Muscle of leg (tissue), 11 donors: Measurements from ENCODE around the gene H2AZ1. TPM values are rescaled to one million over a fixed set of nuclear protein-coding genes. Genes with fewer than 3 reads are reported as not detected.
"Not testable (repeated sequence)": the region's sequence is repeated elsewhere in the genome, so short reads cannot be mapped to it uniquely, and the experiment has no call there.

Experiments used
- DNase-seq: peaks from one replicate; pipeline ENCODE4 v3.0.0; 2013
- H3K27ac ChIP-seq: one replicate; pipeline ENCODE4 v1.5.1; 2013; ENCODE audit warnings: mild to moderate bottlenecking, low read length, control low read depth
- H3K27me3 ChIP-seq: one replicate; pipeline ENCODE4 v1.6.1; 2013; ENCODE audit warnings: low read length; ENCODE audit not compliant: control insufficient read depth, insufficient read depth
- H3K36me3 ChIP-seq: one replicate; pipeline ENCODE4 v1.6.1; 2013; ENCODE audit warnings: low read length; ENCODE audit not compliant: control insufficient read depth, insufficient read depth
- H3K4me1 ChIP-seq: one replicate; pipeline ENCODE4 v1.6.1; 2013; ENCODE audit warnings: low read length; ENCODE audit not compliant: control insufficient read depth, insufficient read depth
- H3K4me3 ChIP-seq: one replicate; pipeline ENCODE4 v1.5.1; 2013; ENCODE audit warnings: low read length, control low read depth
- H3K9me3 ChIP-seq: replicated peaks from 2 replicates; pipeline ENCODE4 v1.6.1; 2013; ENCODE audit warnings: low read depth, low read length; ENCODE audit not compliant: control insufficient read depth
- WGBS: methylation state at CpG from one replicate; pipeline ENCODE4 v1.1.5; 2013; ENCODE audit warnings: missing lambda C conversion rate; ENCODE audit not compliant: insufficient coverage; 5-methylcytosine and 5-hydroxymethylcytosine counted together
- polyA plus RNA-seq, 8 donors: library from polyadenylated mRNA; unstranded; fragments of 120-200 nt; gene quantifications; one replicate each; pipeline versions ENCODE4 v1.2.1 to v1.2.3, GENCODE V29; 2013; ENCODE audit warnings: inconsistent platforms in 1 of 8, low replicate concordance in 1 of 8; ENCODE audit not compliant: insufficient read length in 8 of 8, insufficient read depth in 1 of 8
- total RNA-seq: library from RNA; stranded (reverse); fragments of 120-200 nt; gene quantifications from one replicate; pipeline ENCODE4 v1.2.4, GENCODE V29; 2013

Gene H2AZ1
- total and polyA plus RNA-seq, 9 donors, result 168 to 276 (median 222) TPM

DNA sequence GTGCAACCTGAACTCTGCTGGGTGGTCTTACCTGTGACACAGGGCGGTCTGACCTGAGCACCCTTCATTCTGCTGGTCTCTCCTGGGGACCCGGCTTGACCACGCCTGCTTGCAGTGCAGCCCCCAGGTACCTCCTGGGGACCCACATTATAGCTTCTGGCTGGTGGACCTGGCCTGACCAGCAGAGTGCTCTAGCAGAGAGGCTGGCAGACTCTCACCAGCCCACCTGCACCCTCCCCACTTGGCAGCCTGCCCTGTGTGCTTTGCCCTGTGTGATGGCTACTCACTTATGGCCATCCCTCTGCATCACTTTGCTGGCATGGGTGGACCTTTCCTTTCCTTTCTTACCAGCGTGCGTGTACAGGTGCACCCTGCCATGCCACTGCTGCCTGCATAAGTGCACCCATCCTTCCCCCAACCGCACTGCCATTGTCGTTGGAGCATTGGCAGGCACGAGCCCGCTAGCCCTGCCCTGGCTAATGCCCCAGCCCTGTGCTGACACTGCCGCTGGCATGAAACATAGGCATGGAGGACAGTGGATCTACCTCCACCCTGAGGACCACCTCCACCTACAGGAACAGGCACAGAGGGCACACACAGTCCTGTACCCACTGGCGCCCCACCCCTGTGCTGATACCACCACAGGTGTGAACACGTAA lies 21.5 kb upstream of the H2AZ1 start:
- H3K4me1 ChIP-seq, result no peaks in the 10 kb centered on the region
- no peaks in the 10 kb centered on the region for H3K27me3 ChIP-seq
- H3K9me3 ChIP-seq, result no peaks in the 10 kb centered on the region
- 95% methylated on average over 12 of the region's 12 CpGs for WGBS
- H3K27ac ChIP-seq, result no peak overlapping the region
- H3K4me3 ChIP-seq, result no peak overlapping the region
- H3K36me3 ChIP-seq, result no peaks in the 10 kb centered on the region
- DNase-seq, result no peak

- H3K4me1 ChIP-seq, result no peaks in the 10 kb centered on the region
- no peak overlapping the region for H3K27ac ChIP-seq
- H3K4me3 ChIP-seq, result no peak overlapping the region
- DNase-seq, result no peak
- WGBS, result no CpG with 5 or more reads among the region's 1 CpG
- no peaks in the 10 kb centered on the region for H3K27me3 ChIP-seq
- H3K9me3 ChIP-seq, result no peaks in the 10 kb centered on the region
- H3K36me3 ChIP-seq, result no peaks in the 10 kb centered on the region
Observed at GRCh38 chr4:99968330-99968729, 18.3 kb upstream of the H2AZ1 start.

DNA sequence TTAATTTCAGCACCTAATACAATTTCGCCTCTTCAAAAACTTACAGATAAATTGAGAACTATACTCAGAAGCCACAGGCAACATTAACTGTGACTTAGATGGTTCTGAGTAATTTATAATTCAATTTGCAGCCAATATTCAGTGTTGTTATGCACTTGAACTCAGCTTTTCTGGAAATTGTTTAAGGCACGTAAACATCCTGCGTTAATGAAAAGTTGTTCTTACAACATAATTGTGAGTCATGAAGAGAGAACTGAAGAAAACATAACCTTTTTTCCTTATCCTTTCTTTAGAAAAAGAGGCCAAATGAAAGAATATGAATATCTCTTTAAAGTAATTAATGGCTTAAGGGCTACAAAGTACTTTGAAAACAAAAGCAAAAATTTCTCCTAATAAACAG lies 16.6 kb upstream of the H2AZ1 start:
- no peak for DNase-seq
- WGBS, result no CpG with 5 or more reads among the region's 3 CpGs
- Histone ChIP-seq H3K4me3 (no peak overlapping the region), H3K9me3 (no peaks in the 10 kb centered on the region), H3K27ac (no peak overlapping the region), H3K4me1 (no peaks in the 10 kb centered on the region), H3K27me3 (no peaks in the 10 kb centered on the region), H3K36me3 (no peaks in the 10 kb centered on the region)

DNA sequence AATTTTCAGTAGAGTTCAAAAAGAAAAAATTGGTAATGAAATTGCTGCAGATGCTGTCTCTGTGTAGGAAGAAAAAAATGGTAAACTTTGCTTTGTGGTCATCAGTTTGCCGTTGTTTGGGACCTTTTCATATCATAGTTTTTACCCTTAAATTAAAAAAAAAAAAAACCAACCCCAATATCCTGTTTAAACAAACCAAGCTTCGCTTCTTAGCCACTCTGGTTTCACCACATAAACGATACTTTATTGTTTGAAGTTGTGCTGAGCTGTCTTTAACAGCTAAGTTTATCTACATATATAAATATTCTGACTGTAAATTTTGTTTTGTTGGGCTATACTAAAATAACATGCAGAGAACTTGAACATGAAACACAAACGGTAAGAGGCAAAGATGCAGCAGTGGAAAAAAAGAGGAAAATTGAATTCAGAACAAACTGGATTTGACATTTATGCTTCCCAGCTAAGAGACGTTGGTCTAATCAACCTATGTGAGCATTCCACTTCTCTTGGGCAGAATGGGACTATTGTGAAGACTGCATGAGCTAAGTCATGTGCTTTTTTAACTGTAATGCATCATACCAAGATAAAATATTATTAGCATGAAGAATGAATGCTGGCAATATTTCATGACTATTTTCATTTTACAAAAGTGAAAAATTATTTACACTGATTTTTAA lies 15.7 kb upstream of the H2AZ1 start:
- Histone ChIP-seq H3K36me3 (no peaks in the 10 kb centered on the region), H3K4me3 (no peak overlapping the region), H3K27ac (no peak overlapping the region), H3K27me3 (no peaks in the 10 kb centered on the region), H3K9me3 (no peaks in the 10 kb centered on the region), H3K4me1 (no peaks in the 10 kb centered on the region)
- 71% methylated on average over 1 of the region's 5 CpGs for WGBS
- no peak for DNase-seq

GRCh38 chr4:99965173-99965572 lies 15.1 kb upstream of the H2AZ1 start:
- no peaks in the 10 kb centered on the region for H3K9me3 ChIP-seq
- H3K4me1 ChIP-seq, result no peaks in the 10 kb centered on the region
- H3K27ac ChIP-seq, result no peak overlapping the region
- no peaks in the 10 kb centered on the region for H3K27me3 ChIP-seq
- H3K36me3 ChIP-seq, result no peaks in the 10 kb centered on the region
- DNase-seq, result no peak
- no peak overlapping the region for H3K4me3 ChIP-seq

DNA sequence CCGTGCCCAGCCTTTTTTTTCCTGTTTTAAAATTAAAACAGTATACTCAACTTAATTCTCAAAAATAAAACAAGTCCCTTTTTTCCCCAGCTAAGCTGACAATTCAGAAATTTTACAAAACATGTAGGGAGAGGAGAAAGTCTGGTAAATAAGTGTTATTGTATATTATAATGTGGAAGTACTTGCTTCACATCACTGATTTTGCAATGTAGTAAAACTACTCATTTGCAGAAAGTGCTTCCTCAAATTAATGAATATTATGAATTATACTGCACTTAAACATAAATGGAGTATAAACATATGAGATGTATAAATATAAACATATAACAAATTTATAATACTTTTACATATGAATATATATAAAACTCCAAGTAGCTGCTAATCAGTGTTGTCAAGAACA lies 11.6 kb upstream of the H2AZ1 start:
- Histone ChIP-seq H3K9me3 (no peaks in the 10 kb centered on the region), H3K27ac (no peak overlapping the region), H3K4me3 (no peak overlapping the region), H3K36me3 (no peaks in the 10 kb centered on the region), H3K4me1 (no peaks in the 10 kb centered on the region), H3K27me3 (no peaks in the 10 kb centered on the region)
- no peak for DNase-seq
- WGBS, result 100% methylated on average over 1 of the region's 1 CpG

GRCh38 chr4:99960648-99961047 lies 10.6 kb upstream of the H2AZ1 start:
- no peak for DNase-seq
- Histone ChIP-seq H3K27ac (no peak overlapping the region), H3K4me1 (no peaks in the 10 kb centered on the region), H3K27me3 (no peaks in the 10 kb centered on the region), H3K9me3 (peaks cover 3% of the 10 kb centered on the region), H3K4me3 (no peak overlapping the region), H3K36me3 (no peaks in the 10 kb centered on the region)
- WGBS, result no CpG with 5 or more reads among the region's 2 CpGs

DNA sequence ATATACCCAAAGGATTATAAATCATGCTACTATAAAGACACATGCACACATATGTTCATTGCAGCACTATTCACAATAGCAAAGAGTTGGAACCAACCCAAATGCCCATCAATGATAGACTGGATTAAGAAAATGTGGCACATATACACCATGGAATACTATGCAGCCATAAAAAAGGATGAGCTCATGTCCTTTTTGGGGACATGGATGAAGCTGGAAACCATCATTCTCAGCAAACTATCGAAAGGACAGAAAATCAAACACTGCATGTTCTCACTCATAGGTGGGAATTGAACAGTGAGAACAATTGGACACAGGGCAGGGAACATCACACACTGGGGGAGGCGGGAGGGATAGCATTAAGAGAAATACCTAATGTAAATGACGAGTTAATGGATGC lies 8.1 kb upstream of the H2AZ1 start:
- not testable (repeated sequence) for H3K9me3 ChIP-seq, H3K27ac ChIP-seq, H3K27me3 ChIP-seq, H3K4me1 ChIP-seq, H3K36me3 ChIP-seq, H3K4me3 ChIP-seq, DNase-seq
- WGBS, result no CpG with 5 or more reads among the region's 3 CpGs

DNA sequence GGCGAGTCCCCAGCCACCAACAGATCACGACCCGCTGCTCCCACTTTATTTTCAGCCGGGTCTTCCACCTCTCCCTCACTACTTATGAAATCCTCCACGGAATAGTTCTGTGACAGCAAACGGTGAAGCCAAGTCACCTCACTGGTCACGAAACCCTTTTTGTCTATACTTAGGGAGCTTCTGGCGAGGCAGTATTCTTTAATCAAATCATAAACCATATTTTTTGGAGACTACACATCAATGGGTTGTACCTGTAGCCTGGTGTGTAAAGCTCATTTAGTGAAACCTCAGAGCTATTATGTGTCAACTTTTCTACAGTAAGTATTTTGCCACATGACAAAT lies 809 bp upstream of the H2AZ1 start:
- Histone ChIP-seq H3K36me3 (peaks cover 2% of the 10 kb centered on the region), H3K27ac (peak overlapping the region; percentile 92), H3K4me1 (peaks cover 11% of the 10 kb centered on the region), H3K4me3 (peak overlapping the region; percentile 81), H3K9me3 (peaks cover 3% of the 10 kb centered on the region), H3K27me3 (no peaks in the 10 kb centered on the region)
- no peak for DNase-seq
- WGBS, result 0% methylated on average over 5 of the region's 8 CpGs

DNA sequence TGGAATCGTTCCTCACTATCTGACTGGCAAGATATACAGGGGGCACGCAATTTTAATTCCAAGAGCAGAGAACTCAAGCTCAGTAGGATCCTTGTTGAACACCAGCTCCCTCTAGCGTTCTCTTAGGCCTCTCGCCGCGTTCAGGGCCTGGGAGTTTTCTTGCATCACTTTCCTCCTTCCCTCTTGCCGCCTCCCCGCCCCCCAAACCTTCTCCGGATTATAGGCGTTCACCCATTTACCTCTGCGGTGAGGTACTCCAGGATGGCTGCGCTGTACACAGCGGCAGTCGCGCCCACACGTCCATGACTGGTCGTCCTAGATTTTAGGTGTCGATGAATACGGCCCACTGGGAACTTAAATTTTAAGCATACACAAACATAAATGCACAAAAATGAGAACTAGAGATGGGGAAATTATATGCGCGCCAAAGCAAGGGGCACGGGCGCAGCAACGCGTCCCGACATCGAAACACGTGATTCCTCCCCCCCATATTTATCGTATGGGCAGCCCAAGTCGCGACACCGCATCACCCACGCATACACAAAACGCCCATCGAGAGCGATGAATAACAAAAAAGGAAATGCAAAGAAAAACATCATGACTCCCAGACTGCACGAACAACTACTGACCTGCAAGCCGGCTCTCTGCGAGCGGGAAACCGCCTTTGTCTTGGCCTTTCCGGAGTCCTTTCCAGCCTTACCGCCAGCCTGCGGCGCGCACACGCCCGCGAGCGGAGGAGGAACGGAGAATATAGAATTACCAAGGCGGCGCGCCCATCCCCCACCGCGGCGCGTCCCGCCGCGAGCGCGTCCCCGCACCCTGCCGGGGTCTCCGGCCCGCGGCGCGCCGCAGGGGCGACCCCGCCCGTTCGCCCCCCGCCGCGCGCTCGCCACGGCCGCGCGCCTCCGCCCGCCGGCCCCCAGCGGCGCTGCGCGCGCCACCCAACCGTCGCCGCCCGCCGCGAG lies 759 bp downstream of the H2AZ1 start:
- peaks cover 15% of the 10 kb centered on the region for H3K4me1 ChIP-seq
- H3K36me3 ChIP-seq, result peaks cover 2% of the 10 kb centered on the region
- peak overlapping the region; percentile 81 for H3K4me3 ChIP-seq
- H3K9me3 ChIP-seq, result no peaks in the 10 kb centered on the region
- DNase-seq, result peak; percentile 96
- H3K27me3 ChIP-seq, result no peaks in the 10 kb centered on the region
- H3K27ac ChIP-seq, result peak overlapping the region; percentile 96
- WGBS, result under 1% methylated on average over 86 of the region's 98 CpGs
